HG03135 (cell line): Measurements from ENCODE around the gene TANGO2.

Source experiments
- ATAC-seq: cut with Tn5 transposase; IDR thresholded peaks from one replicate; pipeline ENCODE4 v1.9.1; 2021; ENCODE audit warnings: mild to moderate bottlenecking, moderate library complexity; ENCODE audit not compliant: unreplicated experiment

TANGO2 gene

DNA sequence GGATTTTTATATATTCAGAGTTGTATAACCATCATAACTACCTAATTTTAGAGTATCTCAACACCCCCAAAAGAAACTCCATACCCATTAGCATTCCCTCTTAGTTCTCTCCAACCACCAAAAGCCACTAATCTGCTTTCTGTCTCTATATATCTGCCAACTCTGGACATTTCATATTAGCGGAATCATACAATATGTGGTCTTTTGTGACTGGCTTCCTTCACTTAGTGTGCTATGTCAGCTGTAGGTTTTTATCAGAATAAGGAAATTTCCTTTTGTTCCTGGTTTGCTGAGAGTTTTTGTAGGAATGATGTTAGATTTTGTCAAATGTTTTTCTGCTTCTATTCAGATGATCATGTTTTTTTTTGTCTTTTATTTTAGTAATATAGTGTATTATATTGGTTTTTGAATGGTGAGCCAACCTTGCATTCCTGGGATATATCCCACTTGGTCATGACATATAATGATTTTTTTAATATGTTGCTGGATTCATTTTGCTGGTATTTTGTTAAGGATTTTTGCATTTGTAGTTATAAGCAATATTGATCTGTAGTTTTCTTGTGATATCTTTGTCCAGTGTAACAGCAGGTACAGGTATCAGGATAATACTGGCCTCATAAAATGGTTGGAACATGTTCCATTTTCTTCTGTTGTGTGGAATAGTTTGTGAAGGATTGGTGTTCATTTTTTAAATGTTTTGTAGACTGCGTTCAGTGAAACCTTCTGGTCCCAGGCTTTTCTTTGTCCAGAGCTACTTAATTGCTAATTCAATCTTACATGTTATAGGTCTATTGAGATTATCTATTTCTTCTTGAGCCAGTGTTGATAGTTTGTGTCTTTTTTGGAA, 75.9 kb downstream of the TANGO2 start:
- no peak for ATAC-seq

DNA sequence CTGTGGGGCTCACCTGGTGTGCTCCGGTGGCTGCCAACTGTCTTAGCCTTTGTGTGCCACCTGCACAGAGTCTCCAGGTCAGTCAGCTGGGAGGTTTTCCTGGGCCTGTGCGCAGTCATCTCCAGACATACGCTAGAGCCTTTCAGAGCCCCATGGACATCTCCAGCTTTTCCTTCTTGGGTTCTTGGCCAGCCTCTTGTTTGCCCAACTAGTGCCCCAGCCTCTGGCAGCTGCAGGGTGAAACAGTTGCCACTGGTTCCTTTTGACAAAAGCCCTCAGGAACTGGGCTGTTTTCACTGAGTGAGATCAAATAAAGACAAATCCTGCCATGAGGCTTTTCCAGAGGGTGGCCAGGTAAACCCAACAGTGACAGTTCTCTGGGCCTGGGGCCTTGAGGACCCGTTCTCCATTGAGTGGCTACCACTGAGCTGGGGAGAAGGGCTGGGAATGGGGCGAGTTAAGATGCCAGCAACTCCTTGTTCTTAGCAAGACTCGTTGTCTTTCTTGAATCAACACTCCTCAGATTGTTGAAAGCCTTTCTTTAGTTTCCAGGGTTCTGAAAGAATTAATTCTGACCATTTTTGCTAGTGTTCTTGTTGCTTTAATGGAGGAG, 78.3 kb downstream of the TANGO2 start:
- ATAC-seq: no peak

DNA sequence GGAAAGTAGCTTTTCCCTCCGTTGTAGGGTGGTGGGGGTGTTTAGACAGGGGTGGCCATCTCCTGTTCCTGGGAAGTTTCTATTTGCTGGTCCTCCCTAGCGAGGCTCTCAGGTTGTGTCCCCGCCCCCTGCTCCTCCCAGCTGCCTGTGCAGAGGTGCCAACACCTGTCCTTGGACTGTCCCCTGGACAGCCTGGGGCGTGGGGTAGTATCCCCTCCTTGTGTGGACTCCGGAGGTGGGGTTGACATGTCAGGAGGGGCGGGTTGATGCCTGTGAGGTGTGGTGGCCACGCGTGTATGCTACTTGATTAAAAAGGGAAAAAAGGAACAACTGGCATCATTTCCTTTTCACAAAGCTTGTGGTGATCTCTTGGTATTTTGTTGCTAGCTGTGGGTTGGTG, 80.7 kb downstream of the TANGO2 start:
- ATAC-seq: no peak

DNA sequence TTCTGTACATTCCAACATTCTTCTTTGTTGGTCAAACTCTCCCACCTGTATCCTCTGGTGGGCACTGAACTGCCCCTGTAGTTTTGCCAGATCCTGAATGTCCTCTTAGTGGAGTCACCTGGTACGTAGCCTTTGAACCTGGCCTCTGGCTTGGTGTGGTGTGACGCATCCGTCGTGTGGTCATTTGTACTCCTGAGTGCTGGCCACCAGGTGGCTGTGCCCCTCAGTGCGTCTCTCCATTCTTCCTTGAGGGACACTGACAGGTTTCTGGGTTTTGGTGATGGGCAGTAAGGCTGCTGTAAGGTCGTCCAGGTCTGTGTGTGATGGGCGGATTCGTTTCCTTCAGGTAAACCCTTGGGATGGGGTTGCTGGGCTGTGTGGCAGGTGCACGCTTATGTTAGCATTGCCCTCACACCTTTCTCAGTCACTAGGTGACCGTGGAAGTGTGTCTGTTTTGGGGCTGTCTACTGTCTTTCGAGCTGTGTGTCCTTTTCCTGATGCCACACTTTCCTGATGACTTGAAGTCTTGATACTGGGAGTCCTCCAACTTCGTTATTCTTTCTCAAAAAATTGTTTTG, 81.4 kb downstream of the TANGO2 start:
- no peak for ATAC-seq

DNA sequence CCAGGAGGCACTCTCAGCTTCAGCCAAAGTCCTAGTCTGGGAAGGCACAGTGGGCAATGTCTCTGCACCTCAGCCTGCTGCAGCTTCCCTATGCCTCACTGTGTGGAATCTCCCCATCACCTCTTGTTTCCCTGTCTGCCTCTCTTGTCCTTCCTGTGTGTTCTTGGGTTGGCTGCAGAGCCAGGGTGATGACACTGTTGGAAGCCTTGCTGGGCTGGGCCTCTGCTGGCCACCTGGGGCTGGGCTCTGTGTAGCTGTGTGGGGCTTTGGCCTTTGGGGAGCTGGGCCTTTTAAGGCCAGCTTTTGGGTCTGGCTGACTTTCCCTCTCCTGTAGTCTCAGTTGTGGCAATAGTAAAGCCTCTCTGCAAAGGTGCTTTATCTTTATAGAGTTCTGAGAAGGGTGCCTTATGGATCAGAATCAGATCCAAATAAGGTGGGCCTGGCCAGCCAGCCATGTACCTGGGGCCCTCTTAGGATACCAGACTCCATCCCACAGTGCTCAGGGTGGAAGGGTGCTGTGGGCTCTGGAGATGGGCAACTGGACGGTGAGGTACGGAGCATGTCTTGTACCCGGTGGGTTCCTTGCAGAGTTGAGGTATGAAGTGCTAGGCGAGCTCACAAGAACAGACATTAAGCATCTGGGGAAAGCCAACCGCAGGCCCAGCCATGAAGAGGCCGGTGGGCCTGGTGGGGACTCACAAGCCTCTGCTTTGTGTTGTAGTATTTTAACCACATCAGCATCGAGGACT, 84.7 kb downstream of the TANGO2 start:
- ATAC-seq: no peak

DNA sequence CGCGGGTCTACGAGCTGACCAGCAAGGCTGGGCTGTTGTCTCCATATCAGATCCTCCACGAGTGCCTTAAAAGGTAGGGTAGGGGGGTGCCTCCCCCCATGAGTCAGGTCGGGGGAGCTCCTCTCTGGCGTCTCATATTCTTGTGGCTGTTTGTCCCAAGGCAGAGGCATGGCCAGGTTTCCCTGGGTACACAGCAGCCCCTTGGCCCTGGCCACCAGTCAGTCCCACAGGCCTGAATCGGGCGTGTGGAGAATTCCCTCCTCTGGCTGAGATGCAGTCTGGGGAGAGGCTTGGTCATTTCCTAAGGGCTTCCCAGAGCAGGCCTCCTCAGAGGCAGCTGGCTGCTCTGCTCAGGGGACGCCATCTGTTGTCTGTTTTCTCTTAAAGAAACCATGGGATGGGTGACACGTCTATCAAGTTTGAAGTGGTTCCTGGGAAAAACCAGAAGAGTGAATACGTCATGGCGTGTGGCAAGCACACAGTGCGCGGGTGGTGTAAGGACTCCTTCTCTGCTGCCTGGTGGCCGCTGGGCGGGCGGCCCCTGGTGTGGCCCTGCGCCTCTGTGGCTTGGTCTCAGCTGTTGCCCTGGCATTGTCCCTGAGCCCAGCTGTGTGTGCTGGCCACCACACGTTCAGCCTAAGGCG, 85.4 kb downstream of the TANGO2 start:
- ATAC-seq: no peak

DNA sequence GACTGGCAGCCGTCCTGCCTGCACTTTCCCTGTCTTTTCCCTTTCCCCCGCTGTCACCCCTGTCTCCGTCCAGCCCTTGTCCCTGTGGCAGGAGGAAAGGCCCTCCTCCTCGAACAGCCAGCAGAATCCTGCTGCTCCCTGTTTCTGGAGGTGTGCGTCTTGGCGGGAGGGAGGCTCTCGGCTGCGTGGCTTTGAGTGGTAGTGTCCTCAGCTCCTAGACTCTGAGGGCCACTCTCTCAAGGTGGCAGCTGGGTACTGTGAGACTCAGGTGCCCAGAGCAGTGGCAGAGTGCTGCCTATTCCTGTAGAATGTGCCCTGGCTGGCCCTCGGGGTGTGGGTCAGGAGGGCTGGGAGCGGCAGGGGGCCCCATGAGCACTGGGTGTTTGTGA, 85.9 kb downstream of the TANGO2 start:
- no peak for ATAC-seq

DNA sequence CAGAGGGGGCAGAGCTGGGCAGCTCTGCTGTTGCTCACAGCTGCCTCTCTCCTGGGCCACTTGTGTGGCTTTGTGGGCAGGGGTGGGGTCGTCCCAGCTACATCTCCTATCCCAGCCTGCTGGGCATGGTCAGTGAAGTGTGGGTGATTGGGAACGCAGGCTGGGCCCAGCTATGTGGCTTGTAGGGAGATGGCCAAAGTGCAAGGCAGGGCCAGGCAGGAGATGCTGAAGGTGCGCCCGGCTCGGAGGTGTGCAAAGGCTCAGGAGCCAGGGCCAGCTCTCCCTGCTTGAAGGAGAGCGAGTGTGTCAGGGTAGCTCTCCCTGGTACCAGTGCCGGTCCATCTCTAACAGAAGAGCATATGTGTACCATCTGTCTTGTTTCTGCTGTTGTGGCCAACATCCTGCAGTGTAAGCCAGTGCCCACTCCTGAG, 86.6 kb downstream of the TANGO2 start:
- ATAC-seq: no peak

DNA sequence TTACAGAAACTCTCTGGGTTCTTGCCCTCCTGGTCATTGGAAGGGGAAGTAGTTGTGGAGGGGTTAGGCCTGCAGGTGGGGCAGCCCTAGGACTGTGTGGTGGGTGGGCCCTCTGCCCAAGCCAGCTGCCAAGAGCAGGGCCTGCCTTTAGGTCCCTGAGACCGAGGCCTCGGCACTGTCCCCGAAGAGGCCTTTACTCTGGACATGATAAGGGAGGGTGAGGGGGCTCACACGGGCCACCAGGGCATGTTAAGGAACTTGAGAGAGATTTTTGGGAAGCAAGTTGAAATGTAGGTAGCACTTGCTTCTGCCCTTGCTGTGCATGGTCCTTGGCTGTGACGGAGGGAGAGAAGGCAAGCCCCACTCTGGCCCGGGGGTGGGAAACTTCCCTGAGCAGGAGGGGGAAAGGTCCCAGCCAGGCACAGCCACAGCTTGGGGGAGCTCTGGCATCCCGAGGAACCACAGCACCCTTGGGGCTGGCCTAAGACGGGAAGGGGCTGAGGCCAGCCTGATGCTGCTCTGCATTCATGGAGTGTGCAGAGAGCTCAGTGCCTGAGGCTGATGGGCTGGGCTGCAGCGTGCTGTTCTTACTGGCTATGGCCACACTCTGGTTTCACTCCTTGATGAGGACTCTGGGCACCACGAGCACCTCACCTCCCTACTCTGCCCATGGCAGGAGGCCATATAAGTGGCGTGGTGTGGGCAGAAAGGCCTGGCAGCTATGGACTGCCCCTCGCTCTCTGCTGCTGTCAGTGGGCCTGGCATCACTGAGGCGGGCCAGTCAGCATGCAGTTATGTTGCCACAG, 87.2 kb downstream of the TANGO2 start:
- no peak for ATAC-seq

DNA sequence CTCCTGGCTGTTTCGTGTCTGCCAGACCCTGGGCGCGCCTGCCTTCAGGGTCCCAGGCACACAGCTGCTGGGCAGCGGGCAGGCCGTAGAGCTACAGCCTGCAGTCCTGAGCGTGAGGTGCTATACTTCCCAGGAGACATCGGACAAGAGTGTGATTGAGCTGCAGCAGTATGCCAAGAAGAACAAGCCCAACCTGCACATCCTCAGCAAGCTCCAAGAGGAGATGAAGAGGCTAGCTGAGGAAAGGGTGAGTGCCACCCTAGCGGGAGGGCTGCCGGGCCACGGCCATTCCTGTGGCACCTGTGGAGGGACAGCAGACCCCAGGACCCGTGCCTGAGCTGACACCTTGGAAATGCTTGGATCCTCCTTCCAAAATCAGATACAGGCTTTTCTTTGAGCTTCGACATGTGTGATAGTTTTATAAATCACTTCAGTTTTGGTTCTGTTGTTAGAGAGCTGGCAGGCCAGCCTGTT, 87.9 kb downstream of the TANGO2 start:
- no peak for ATAC-seq

DNA sequence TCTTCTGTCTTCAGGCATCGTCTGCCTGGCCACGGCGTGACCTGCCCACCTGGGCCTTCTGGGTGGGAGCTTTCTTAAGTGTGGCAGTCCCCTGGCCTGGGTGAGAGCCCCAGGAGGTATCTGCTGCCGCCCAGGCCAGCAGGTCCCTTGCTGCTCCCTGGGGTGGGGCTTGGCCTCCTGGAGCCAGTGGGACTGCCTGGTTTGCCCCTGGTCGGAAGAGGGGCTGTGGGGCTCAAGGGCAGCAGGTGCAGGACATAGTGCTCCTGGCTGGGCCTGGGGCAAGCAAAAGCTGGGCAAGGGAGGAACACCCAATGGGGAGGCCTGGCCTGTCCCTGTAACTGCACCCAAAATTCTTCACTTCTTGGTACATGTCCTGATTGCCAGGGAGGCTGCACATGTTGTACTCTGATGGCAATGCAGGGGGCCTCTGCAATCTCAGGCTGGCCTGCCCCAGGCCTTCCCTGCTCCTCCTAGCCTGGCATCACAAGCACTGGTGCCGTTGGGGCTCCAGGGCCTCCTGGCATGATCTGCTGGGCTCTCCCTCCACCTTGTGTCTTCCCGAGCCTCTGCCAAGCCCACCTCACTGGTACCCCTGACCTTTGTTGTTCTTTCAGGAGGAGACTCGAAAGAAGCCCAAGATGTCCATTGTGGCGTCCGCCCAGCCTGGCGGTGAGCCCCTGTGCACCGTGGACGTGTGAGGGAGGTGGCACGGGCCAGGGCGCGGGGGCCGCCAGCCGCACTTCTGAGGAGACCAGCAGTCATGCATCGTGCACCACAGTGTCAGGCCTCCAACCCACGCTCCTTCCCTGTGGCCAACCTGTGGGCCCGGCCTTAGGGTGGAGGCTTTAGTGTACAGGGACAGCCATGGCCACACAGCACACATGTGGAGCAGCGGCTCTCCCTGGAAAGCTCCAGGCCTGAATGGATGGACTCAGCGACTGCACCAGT, 88.8 kb downstream of the TANGO2 start:
- ATAC-seq: no peak

DNA sequence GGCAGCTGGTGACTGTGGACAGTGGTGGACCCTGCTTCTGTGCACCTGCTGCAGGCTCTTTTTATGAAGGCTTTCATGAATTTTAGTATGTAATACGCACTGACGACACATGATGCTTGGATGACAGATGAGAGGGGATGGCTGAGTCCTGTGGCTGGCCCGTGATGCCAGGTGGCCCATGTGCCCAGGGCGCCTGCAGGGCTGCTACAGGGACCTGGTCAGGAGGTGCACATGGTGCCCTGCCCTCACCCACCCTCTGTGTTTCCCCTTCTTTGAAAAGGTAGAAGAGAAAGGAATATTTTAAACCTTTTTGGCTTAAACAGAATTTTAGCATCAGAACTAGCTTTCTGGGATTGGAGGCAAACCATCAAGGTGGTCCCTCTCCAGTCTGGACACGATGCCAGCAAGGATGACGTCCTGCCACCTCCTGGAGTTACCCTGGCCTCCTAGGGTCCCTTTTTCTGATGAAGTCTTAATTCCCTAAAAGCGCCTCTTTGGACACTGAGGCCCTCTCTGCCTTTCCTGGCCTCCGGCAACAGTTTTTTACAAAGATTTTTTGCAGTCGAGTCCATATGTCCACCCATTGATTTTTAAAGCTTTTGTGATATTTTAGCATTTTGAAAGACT, 89.6 kb downstream of the TANGO2 start:
- ATAC-seq: no peak

DNA sequence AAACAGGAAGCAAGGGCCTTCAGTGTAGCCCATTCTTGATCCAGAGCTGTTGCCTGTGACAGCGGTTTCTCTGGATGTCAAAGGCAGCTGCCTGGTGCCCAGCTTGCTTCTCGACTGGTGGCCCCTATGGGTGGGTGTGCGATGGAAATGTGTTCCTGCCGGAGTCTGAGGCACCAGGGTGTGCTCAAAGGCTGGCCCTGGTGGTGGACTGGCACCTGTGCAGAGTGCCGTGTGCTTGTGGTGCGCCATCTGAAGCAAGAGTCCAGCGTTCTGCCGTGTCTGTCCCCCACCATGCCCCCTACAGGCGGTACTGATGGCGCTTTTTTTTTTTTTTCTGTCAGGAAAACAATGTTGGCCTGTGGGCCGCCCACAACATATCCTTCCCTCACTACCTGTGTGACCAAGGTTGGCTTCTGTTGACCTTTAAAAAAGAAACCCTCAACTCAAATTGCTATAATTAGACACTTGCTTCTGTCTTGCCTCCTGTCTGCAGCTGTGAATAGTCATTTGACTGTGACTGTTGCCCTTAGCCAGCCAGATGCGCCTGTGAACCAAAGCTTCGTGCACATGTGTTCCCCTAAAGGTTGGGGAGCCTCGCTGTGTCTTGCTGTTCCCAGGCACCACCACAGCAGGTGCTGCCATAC, 90.3 kb downstream of the TANGO2 start:
- ATAC-seq: no peak

DNA sequence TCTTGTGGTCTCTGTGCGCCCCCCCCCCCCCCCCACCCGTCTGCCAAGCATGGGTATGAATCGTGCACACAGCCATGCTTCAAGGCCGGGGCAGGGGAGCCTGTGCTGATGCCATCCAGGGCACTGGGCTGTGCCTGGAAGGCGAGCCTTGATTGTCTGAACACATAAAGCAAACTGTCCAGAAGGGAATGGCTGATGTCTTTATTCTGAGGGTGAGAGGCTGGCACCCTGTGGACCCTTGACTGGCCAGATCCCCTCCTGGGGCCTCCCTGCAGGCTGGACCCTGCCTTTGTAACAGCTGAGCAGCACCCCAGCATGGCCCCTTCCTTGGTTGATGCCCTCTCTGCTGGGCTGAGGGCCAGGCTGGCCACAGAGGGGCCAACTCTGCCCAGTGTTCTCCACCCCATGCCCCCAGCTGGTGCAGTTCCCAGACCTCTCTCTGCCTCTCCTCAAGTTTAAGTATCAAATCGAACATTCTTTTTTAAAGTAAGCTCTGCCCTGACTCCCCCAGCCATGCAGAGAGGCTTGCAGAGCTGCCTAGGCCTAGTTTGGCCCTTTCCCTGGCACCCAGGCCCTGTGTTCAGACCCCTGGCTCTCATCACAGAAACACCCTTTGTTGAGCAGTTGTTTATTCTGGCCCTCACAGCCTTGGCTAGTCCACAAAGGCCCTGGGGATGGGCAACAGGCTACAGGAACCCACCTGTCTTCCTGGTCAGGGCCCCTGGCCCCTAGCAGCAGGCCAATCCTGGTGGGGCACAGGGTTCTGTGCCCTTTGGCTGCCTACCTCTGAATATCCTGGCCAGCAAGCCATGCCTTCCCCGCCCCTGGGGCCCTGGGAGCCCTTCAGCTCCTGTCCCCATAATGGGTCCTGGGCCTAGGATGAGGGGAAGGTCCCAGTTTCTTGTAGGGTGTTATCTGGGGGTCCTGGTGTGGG, 91.0 kb downstream of the TANGO2 start:
- ATAC-seq: no peak

DNA sequence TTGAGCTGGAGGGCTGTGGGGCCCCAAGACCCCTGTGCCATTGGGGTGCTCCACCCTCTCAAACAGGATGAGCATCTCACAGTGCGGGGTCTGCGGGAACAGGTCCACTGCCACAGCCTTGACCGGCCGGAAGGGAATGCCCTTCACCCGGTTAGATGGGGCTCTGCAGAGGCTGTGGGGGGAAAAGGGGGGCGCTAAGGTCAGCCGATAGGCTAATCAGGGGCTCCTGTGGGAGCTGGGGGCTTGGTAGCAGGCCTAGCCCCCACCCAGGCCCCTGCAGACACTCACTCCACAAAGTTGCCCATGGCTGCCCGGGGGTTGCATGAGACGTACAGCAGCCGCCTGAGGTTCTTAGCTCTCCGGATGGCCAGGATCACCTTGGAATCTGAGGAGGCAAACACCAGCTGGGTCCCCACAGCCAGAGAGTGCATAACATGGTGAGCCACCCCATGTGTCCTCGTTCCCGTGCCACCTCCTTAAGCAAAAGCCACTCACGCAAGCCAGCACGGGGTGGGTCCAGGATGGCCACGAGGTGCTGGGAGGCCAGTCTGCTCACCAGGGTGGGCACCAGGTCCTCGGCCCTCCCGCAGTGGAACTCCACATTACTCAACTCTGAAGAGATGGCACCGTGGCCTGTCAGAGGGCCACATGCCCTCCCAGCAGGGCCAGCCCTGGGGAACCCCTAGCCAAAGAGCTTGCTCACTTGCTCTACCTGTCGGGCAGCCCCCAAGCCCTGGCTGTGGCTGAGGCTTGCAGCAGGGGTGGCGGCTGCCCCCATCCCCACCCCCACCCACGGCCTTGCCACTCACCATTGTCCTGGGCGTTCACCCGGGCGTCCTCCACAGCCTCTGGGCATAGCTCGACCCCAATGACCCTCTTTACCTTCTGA, 92.0 kb downstream of the TANGO2 start:
- ATAC-seq: no peak
